Fibroblast of skin of right quadriceps (primary cell): Measurements from ENCODE around the gene VRTN.
"Not testable (repeated sequence)": the region's sequence is repeated elsewhere in the genome, so short reads cannot be mapped to it uniquely, and the experiment has no call there.

Source experiments
- DNase-seq: peaks from one replicate; pipeline ENCODE4 v3.0.0-alpha.2; 2013

The VRTN gene

GRCh38 chr14:74350211-74350927 lies 2.1 kb downstream of the VRTN start:
- DNase-seq, result no peak

GRCh38 chr14:74350928-74351323 lies 2.7 kb downstream of the VRTN start:
- no peak for DNase-seq

GRCh38 chr14:74356892-74357575 lies 8.8 kb downstream of the VRTN start:
- DNase-seq, result no peak

DNA sequence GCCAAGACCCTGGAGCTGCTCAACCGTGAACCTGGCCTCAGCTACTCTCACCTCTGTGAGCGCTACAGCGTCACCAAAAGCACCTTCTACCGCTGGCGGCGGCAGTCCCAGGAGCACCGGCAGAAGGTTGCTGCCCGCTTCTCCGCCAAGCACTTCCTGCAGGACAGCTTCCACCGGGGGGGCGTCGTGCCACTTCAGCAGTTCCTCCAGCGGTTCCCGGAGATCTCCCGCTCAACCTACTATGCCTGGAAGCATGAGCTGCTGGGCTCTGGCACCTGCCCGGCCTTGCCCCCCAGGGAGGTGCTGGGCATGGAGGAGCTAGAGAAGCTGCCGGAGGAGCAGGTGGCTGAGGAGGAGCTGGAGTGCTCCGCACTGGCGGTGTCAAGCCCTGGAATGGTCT lies 9.3 kb downstream of the VRTN start:
- DNase-seq, result no peak

GRCh38 chr14:74358176-74358829 lies 10.0 kb downstream of the VRTN start:
- no peak for DNase-seq

DNA sequence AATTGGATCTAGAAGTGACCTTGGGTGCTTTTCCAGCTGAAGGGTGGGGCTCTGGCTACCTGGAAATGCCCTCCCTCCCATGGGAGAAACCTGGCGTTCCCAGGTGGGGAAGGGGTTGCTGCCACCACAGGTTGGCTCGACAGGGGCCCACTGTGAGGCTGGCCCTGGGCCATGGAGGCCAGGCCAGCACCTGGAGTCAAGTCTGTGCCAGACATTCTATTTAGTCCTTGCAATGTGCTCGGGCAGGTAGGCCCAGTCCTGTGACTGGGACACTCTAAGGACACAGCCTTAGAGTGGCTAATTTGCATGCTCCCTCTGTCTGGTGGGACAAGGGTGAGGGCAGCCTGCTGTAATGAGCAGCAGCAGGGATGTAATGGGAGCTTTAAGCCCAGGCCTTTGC lies 11.9 kb downstream of the VRTN start:
- DNase-seq, result no peak

DNA sequence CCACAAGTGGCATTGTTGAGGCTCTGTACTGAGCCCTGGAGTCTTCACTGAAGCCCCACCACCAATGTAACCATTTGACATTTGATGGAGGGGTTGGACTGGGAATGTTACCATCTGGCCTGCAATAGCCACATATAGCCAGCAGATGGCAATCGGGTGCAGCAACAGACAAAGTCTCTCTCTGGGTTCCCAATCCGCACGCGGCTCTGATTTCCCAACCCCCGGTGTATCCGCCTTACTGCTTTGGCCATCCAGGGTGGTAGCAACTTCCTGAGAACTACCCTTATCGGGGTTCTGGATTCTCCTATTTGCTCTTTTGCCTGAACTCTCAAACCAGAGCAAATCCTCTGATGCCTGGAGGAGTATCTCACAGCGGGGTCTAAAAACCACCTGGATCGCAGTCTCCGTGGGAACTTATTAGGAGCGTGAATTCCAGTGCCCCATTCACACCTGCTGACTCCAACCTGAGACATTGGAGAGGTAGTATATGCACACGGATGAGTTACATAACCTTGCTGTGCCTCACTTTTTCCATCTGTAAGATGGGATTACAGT lies 14.2 kb downstream of the VRTN start:
- peak; percentile 67 for DNase-seq

DNA sequence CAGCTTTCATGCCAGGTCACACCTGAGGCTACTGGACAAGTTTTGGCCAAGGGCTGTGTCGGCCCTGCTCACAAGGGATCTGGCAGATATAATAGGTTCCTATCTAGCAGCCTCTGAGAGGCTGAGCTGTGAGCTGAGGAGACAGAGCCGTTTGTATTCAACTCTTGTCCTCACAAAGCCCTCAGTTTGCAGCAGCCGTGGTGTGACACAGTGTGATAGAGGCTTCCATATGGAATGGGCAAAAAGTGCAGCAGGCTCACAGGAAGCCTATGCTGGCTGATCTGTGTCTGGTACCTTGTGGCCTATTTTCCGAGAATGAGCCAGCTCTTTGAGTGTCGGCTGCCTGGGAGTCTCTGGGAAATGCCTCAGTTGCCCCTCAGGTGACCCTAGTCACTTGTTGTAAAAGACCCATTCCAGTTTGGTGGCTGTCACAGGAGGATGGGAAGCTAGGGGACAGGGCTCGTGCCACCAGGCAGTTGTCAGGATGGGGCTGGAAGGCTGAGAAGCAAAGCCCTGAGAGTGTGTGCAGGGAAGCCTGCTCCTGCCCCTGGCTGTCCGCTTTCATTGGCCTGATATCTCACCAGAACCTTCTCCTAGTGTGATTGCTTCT lies 16.1 kb downstream of the VRTN start:
- no peak for DNase-seq

GRCh38 chr14:74368026-74368425 lies 19.8 kb downstream of the VRTN start:
- no peak for DNase-seq

- DNase-seq, result no peak
Measured at GRCh38 chr14:74368441-74368840, 20.2 kb downstream of the VRTN start.

DNA sequence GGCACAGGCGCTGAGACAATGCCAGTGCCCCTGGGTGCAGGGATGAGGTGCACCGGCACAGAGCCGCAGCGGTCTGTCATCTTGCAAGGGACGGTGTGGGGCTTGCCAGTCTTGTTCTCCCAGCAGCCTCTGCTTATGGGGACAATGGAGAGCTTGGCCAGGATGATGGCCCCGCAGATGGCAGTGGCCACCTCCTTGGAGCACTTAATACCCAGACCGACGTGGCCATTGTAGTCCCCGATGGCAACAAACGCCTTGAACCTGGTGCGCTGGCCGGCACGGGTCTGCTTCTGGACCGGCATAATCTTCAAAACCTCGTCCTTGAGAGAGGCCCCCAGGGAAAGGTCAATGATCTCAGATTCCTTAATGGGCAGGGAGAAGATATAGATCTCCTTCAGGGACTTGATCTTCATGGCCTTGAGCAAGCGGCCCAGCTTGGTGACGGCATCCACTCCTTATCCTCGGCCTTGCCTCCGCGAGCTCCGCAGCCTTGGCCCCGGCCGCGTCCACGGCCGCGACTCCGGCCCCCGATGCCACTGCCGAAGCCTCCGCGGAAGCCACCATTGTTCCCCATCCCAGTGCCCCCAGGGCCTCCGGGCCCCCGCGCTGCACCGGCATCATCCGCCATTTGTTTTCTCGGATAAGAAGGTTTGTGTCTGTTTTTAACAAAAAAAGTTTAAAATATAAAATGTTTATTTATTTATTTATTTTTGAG lies 29.9 kb downstream of the VRTN start:
- DNase-seq, result no peak

- peak; percentile 17 for DNase-seq
Measured at GRCh38 chr14:74380172-74380571, 31.9 kb downstream of the VRTN start.

DNA sequence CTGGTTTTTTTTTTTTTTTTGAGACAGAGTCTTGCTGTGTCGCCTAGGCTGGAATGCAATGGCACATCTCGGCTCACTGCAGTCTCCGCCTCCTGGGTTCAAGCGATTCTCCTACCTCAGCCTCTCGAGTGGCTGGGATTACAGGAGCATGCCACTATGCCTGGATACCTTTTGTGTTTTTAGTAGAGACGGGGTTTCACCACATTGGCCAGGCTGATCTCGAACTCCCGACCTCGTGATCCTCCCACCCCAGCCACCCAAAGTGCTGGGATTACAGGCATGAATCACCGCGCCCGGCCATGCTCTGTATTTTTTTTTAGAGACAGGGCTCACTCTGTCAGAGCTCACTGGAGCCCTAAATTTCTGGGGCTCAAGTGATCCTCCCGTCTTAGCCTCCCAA lies 32.6 kb downstream of the VRTN start:
- DNase-seq, result no peak

DNA sequence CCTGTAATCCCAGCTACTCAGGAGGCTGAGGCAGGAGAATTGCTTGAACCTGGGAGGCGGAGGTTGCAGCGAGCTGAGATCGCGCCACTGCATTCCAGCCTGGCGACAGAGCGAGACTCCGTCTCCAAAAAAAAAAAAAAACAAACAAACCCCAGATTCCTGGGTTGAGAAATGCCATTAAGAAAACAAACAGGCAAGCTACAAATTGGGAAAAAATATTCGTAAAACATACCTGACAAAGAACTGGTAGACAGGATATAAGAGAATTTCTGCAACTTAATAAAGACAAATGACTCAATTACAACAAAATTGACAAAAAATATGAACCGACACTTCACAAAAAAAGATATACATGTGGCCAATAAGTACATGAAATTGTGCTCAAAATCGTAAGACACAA lies 33.3 kb downstream of the VRTN start:
- not testable (repeated sequence) for DNase-seq

GRCh38 chr14:74382231-74382630 lies 34.0 kb downstream of the VRTN start:
- DNase-seq, result no peak

GRCh38 chr14:74389980-74390379 lies 41.7 kb downstream of the VRTN start:
- no peak for DNase-seq

DNA sequence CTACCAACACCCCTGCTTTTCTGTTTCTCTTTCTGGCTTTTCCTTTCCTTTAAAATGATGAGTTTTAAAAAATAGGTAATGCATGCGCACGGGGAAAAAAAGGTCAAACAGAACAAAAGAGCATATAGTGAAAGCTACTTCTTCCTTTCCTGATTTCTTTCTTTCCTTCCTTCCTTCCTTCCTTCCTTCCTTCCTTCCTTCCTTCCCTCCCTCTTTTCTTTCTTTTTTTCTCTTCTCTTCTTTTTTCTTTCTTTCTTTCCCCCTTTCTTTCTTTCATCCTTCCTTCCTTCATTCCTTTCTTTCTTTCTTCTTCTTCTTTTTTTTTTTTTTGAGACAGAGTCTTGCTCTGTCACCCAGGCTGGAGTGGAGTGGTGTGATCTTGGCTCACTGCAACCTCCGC lies 42.2 kb downstream of the VRTN start:
- not testable (repeated sequence) for DNase-seq

- no peak for DNase-seq
Measured at GRCh38 chr14:74391479-74391878, 43.2 kb downstream of the VRTN start.

- no peak for DNase-seq
Measured at GRCh38 chr14:74392616-74393570, 44.6 kb downstream of the VRTN start.

DNA sequence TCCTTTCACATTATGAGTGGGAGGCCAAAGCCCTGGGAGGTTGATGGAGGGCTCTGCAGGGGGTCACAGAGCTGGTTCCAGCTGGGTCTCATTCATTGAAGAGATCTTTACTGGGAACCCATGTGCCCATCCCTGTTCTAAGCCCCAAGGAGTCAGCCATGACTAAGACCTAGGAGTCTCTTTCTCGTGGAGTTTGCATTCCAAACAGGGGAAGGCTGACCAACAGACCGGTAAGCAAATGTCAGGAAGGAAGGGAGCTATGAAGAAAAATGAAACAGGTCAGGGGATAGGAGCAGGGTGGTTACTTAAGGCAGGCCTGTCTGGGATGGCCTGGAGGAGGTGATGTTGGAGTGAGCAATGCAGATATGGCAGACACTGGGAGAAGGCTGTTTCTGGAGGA lies 46.3 kb downstream of the VRTN start:
- no peak for DNase-seq

DNA sequence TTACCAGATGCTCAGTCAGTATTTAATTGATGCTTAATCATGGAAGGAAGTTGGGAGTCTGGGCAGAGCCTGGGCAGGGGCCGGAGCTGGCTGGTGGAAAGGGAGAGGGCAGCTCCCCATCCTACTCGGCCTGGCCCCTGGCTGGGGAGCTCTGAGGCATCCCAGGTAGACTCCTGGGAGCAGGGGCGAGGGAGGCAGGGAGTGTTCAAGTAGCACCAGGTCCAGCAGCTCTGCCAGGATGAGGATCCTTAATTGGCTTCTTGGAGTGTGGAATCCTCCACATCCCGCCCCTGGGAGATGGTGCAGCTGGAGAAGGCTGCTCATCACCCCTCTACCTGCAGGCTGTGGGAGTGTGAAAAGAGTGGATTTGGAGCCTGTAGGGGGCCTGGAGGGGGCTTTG lies 46.8 kb downstream of the VRTN start:
- DNase-seq, result no peak
